ENCODE data around the gene KLHL5. TPM values are rescaled to one million over a fixed set of nuclear protein-coding genes. Genes with fewer than 3 reads are reported as not detected.

Gene KLHL5
- total RNA-seq, 2 donors from 2014 or later = 21.0 to 29.6 TPM

GRCh38 chr4:39104255-39104654 is 42.2 kb downstream of the KLHL5 start:
- no peaks in the 10 kb centered on the region for H3K4me1 ChIP-seq (ENCODE audit: control insufficient read depth in 1 of 2, low read depth in 2 of 2)
- H3K4me3 ChIP-seq = no peak overlapping the region
- no peak for TF ChIP-seq CTCF (IDR thresholded peaks at IDR 0.05)
- no peak for DNase-seq (ENCODE audit: low spot score)
- H3K9me3 ChIP-seq = no peaks in the 10 kb centered on the region
- no peaks in the 10 kb centered on the region for H3K27me3 ChIP-seq (replicated peaks; ENCODE audit: insufficient read depth)
- no peak for ATAC-seq (ENCODE audit: insufficient number of reproducible peaks, low FRiP score, low read depth)
- no peaks in the 10 kb centered on the region for H3K36me3 ChIP-seq
- H3K27ac ChIP-seq = no peak overlapping the region

- no peaks in the 10 kb centered on the region for H3K4me1 ChIP-seq (ENCODE audit: control insufficient read depth in 1 of 2, low read depth in 2 of 2)
- H3K27ac ChIP-seq = no peak overlapping the region
- no peak overlapping the region for H3K4me3 ChIP-seq
- no peak for DNase-seq (ENCODE audit: low spot score)
- no peaks in the 10 kb centered on the region for H3K27me3 ChIP-seq (replicated peaks; ENCODE audit: insufficient read depth)
- no peak for TF ChIP-seq CTCF (IDR thresholded peaks at IDR 0.05)
- H3K9me3 ChIP-seq = no peaks in the 10 kb centered on the region
- H3K36me3 ChIP-seq = no peaks in the 10 kb centered on the region
- no peak for ATAC-seq (ENCODE audit: insufficient number of reproducible peaks, low FRiP score, low read depth)
Measured at GRCh38 chr4:39106011-39106410, 44.0 kb downstream of the KLHL5 start.

- H3K27ac ChIP-seq = no peak overlapping the region
- no peak for ATAC-seq (ENCODE audit: insufficient number of reproducible peaks, low FRiP score, low read depth)
- no peak for TF ChIP-seq CTCF (IDR thresholded peaks at IDR 0.05)
- H3K36me3 ChIP-seq = peaks cover 4% of the 10 kb centered on the region
- H3K27me3 ChIP-seq (replicated peaks; ENCODE audit: insufficient read depth) = no peaks in the 10 kb centered on the region
- no peaks in the 10 kb centered on the region for H3K9me3 ChIP-seq
- H3K4me1 ChIP-seq (ENCODE audit: control insufficient read depth in 1 of 2, low read depth in 2 of 2) = no peaks in the 10 kb centered on the region
- DNase-seq (ENCODE audit: low spot score) = no peak
- H3K4me3 ChIP-seq = no peak overlapping the region
Measured at GRCh38 chr4:39114436-39114835, 52.4 kb downstream of the KLHL5 start.

GRCh38 chr4:39118034-39118658 is 56.1 kb downstream of the KLHL5 start:
- TF ChIP-seq CTCF (IDR thresholded peaks at IDR 0.05) = no peak
- Histone ChIP-seq H3K4me1 (ENCODE audit: control insufficient read depth in 1 of 2, low read depth in 2 of 2) (no peaks in the 10 kb centered on the region), H3K9me3 (no peaks in the 10 kb centered on the region), H3K36me3 (peaks cover 4% of the 10 kb centered on the region), H3K27me3 (replicated peaks; ENCODE audit: insufficient read depth) (no peaks in the 10 kb centered on the region), H3K27ac (no peak overlapping the region), H3K4me3 (no peak overlapping the region)
- DNase-seq (ENCODE audit: low spot score) (no peak), ATAC-seq (ENCODE audit: insufficient number of reproducible peaks, low FRiP score, low read depth) (no peak)

- DNase-seq (ENCODE audit: low spot score) = no peak
- no peaks in the 10 kb centered on the region for H3K4me1 ChIP-seq (ENCODE audit: control insufficient read depth in 1 of 2, low read depth in 2 of 2)
- H3K27ac ChIP-seq = no peak overlapping the region
- no peaks in the 10 kb centered on the region for H3K36me3 ChIP-seq
- no peak for TF ChIP-seq CTCF (IDR thresholded peaks at IDR 0.05)
- H3K27me3 ChIP-seq (replicated peaks; ENCODE audit: insufficient read depth) = no peaks in the 10 kb centered on the region
- ATAC-seq (ENCODE audit: insufficient number of reproducible peaks, low FRiP score, low read depth) = no peak
- no peaks in the 10 kb centered on the region for H3K9me3 ChIP-seq
- no peak overlapping the region for H3K4me3 ChIP-seq
Measured at GRCh38 chr4:39120418-39120817, 58.4 kb downstream of the KLHL5 start.
